CD4-positive, alpha-beta T cell treated with Interleukin-10 for 1 hour (primary cell): ENCODE measurements around the gene RHD.
"Not testable (repeated sequence)": the region's sequence is repeated elsewhere in the genome, so short reads cannot be mapped to it uniquely, and the experiment has no call there.

ENCODE experiments used
- DNase-seq: peaks from one replicate; pipeline ENCODE4 v3.0.0-alpha.2; 2020

Gene RHD

DNA sequence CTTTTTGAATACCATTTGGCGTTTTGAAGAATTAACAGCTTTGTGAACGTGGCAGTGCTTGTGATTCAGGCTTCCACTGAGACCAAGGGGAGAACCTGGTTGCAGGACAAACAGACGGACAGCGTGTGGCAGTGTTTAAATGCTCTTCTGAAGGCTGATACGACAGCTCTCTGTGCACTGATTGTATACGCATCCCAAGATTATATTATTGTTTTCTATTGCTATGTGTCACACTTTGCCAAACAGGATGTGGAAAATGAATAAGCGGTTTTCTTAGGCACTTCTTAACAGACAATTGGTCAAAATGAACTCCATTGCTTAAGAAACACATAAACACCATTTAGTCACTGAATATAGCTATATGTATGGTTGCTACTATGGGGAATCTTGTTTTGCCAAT lies 12.5 kb upstream of the RHD start:
- not testable (repeated sequence) for DNase-seq

- DNase-seq: not testable (repeated sequence)
Measured at GRCh38 chr1:25260336-25260735, 12.0 kb upstream of the RHD start.

- peak; percentile 28 for DNase-seq
Measured at GRCh38 chr1:25266554-25267287, 5.6 kb upstream of the RHD start.

DNA sequence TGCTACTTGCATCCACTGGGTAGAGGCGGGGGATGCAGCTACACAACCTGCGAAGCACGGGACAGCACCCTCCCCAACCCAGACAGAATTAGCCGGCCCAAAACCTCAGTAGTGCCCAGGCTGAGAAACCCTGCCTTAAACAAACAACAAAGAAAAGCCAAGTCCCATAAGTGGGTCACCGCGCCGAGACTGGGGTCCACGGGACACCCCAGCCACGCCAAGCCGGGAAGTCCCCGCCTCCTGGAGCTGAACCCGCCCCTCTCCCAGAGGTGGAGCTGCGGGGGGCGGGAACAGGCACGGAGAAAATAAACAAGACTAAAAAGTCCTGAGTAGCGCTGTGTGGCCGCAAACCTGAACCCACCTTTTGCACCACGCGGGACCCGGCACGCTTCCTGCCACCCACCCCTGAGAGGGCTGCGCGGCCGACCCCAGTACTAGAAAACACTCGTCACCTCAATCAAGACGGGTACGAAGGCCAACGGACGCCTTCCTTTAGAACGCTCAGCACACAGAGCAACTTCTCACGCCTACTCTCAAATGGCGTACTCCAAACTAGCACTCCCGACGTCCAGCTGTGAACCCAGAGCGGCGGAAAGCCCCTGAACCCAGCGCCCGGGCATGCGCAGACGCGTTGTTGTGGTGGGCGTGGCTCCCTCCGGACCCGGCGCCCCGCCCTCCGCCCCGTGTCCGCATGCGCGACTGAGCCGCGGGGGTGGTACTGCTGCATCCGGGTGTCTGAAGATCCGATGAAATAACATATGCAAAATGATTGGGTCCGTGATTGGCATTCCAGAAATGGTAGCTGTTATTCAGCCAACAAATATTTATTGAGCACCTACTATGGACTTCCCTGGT lies 4.8 kb upstream of the RHD start:
- DNase-seq: peak; percentile 90

DNA sequence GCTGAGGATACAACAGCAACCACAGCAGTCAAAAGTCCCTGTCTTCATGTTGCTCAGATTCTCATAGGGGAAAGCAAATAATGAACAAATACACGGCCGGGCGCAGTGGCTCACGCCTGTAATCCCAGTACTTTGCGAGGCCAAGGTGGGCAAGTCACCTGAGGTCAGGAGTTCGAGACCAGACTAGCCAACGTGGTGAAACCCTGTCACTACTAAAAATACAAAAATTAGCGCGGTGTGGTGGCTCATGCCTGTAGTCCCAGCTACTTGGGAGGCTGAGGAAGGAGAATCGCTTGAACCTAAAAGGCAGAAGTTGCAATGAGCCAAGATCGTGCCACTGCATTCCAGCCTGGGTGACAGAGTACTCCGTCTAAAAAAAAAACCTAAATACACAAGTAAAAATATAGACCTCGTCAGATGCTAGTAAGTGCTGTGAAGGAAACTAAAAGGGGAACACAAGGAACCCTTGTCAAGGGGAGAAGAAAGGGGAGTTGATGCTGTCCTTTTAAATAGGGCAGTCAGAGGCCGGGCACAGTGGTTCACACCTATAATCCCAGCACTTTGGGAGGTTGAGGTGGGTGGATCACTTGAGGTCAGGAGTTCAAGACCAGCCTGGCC lies 4.1 kb upstream of the RHD start:
- not testable (repeated sequence) for DNase-seq

GRCh38 chr1:25275648-25276047 lies 3.3 kb downstream of the RHD start:
- DNase-seq: not testable (repeated sequence)

GRCh38 chr1:25277295-25277694 lies 5.0 kb downstream of the RHD start:
- not testable (repeated sequence) for DNase-seq

GRCh38 chr1:25278358-25278757 lies 6.0 kb downstream of the RHD start:
- not testable (repeated sequence) for DNase-seq

- DNase-seq: not testable (repeated sequence)
Measured at GRCh38 chr1:25278790-25279189, 6.5 kb downstream of the RHD start.

DNA sequence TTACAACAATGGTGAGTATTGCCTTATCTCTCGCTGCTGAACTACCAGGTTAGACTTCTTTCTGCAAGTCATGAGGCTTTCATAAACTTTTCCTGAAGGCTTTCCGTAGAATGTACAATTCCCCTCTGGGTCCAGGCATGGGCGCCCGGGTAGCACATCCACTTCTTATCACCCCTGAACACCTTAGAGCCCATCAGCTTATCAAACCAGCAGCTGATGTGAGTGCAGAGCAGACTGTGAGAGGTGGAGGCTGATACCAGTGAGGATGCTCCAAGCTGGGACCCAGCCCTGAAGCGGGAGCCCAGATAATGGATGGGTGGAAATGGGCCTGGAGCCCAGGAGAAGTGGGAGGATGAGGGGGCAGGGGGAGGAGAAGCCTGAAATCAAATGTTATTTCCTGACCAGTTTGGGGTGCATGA lies 7.4 kb downstream of the RHD start:
- not testable (repeated sequence) for DNase-seq

DNA sequence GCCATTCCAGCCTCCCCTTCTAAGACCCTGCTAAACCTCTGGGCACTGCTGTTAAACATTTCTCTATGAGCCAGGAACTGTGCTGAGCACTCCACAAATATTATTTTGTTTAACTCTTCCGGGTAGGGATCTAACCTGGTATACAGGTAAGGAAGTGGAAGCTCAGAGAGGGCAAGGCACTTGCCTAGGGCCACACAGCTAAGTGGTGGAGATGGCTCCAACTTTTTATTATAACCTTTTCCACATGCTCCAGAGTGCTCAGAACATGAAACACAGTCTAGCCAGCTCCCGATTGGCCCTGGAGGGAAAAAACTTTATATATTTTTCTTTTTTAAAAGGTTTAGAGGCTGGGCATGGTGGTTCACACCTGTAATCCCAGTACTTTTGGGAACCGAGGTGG lies 13.6 kb downstream of the RHD start:
- not testable (repeated sequence) for DNase-seq

GRCh38 chr1:25287164-25287563 lies 14.9 kb downstream of the RHD start:
- DNase-seq: not testable (repeated sequence)

- not testable (repeated sequence) for DNase-seq
Measured at GRCh38 chr1:25288573-25289101, 16.3 kb downstream of the RHD start.

DNA sequence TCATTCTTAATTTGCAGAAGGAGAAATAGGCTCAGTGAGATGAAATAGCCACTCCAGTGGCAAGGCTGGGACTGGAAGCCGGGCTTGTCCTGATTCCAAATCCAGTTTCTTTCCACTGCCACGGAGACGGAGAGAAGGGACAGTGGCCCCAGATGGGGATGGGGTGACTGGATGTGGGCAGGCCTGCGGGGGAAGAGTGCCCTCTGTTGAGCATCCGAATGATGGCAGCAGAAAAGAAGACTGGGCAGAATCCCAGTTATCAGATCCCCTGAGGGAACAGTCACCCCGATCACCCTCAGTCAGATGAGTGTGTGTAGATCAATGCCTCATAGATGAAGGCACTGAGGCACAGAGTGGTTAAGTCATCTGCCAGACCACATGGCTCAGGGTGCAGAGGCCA lies 17.7 kb downstream of the RHD start:
- DNase-seq: not testable (repeated sequence)

- not testable (repeated sequence) for DNase-seq
Measured at GRCh38 chr1:25293426-25293825, 21.1 kb downstream of the RHD start.

GRCh38 chr1:25294889-25295826 lies 22.8 kb downstream of the RHD start:
- DNase-seq: not testable (repeated sequence)

DNA sequence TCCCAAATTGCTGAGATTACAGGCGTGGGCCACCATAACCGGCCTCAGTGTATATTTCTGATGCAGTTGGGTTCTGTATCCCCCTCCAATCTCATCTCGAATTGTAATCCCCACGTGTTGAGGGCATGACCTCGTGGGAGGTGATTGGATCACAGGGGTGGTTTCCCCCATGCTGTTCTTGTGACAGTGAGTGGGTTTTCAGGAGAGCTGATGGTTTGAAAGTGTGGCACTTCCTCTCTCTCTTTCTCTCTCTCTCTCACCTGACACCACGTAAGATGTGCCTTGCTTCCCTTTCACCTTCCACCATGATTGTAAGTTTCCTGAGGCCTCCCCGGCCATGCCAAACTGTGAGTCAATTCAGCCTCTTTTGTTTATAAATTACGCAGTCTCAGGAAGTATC lies 24.2 kb downstream of the RHD start:
- not testable (repeated sequence) for DNase-seq

GRCh38 chr1:25300729-25301128 lies 28.4 kb downstream of the RHD start:
- not testable (repeated sequence) for DNase-seq

DNA sequence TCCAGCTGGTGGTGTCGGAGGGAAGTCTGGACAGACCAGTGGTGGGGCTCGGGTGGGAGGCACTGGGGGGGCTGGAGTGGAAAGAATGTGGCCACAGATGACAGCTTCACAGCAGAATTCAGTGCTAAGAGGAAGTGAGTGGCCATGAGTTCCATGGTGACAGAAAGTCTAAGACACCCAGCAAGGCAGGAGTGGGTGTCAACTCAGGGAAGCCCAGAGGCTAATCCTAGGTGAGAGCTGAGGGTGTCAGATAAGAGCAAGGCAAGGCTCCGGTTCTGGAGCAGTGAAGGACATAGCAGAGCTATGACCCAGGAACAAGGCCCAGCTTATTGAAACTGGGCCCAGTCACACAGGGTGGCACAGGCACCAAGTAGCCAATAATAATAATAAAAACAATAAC lies 30.0 kb downstream of the RHD start:
- not testable (repeated sequence) for DNase-seq

- DNase-seq: not testable (repeated sequence)
Measured at GRCh38 chr1:25304936-25305335, 32.6 kb downstream of the RHD start.

GRCh38 chr1:25308168-25308567 lies 35.9 kb downstream of the RHD start:
- DNase-seq: not testable (repeated sequence)

DNA sequence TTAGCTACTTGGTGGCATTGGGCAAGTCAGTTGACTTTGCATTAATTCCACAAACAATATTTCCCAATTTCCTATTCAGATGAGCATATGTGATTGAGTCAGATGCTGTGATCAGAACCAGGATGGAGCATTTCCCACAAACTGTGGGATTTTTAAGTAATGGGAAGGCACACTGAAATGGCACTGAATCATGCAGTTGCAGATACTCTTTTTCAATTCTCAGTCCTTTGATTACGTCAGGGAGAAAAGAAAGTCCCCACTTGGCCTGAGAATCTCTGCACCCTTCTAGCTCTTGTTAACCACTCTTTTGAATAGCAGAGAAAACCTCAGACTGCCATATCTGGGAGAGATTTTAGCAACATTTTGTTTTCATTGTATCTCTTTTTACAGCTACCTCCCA lies 36.8 kb downstream of the RHD start:
- not testable (repeated sequence) for DNase-seq
